ENCODE measurements around the gene ANKRD27. TPM values are rescaled to one million over a fixed set of nuclear protein-coding genes. Genes with fewer than 3 reads are reported as not detected.
"Not testable (repeated sequence)": the region's sequence is repeated elsewhere in the genome, so short reads cannot be mapped to it uniquely, and the experiment has no call there.

Gene ANKRD27
- total RNA-seq, 5 donors from 2014 or later (not counting 1 experiment from before 2014, with no cell fraction given): 32.1 to 49.7 (median 42.7) TPM

DNA sequence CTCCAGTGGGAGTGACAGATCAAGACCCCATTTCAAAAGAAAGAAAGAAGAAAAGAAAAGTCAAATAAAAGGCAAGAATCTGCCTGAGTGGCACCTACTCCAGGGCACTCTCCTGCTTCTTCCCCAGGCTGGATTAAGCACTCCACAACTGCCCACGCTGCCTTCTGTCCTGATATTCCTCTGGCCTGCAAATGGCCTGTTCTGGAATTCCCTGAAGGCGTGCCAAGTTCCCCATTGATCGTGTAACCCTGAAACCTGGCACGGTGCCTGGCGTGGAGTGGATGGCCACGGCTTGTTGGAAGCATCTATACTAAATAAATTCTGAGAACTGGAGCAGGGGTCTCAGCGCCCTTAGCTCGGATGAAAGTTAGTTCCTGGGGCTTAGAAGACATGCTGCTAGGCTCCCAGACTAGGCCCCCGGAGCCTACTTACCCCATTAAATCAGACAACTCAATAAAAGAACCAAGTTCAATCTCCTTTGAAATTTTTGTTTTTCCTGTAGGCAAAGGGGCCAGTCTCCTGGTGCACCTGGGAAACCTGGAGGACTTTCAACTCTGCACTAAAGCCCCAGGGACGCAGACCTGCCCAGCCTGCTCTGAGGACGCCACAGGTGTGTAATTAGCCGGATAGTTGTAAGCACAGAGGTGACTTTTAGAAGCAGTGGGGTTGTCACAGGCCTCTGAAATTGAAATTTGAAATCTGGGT lies 21.9 kb downstream of the ANKRD27 start:
- H3K36me3 ChIP-seq (ENCODE audit: control insufficient read depth in 2 of 2, extremely low read depth in 1 of 2, insufficient read depth in 1 of 2, low read length in 1 of 2): peaks cover 0 to 37% of the 10 kb centered on the region in 2 donors
- DNase-seq (no peak), ATAC-seq (replicated peaks in 1 of 4) (no peak)
- POLR2A ChIA-PET: no interaction called here
- Mint-ChIP-seq H3K27ac (no peak overlapping the region), H3K9me3 (no peaks in the 10 kb centered on the region), H3K27me3 (no peaks in the 10 kb centered on the region), H3K36me3 (peaks cover 27% of the 10 kb centered on the region), H3K4me3 (no peak overlapping the region), H3K4me1 (no peaks in the 10 kb centered on the region)
- no peaks in the 10 kb centered on the region for H3K27me3 ChIP-seq (replicated peaks in 1 of 2; ENCODE audit: control insufficient read depth in 2 of 2, extremely low read depth in 1 of 2, insufficient read depth in 2 of 2, low read length in 1 of 2)
- H3K27ac ChIP-seq (ENCODE audit: low read length): no peak overlapping the region
- CTCF ChIA-PET: no interaction called here
- H3K4me3 ChIP-seq (ENCODE audit: control insufficient read depth in 1 of 2, extremely low read depth in 1 of 2, low read length in 1 of 2): no peak overlapping the region
- H3K4me1 ChIP-seq (ENCODE audit: control insufficient read depth in 1 of 2, extremely low read depth in 1 of 2, insufficient read depth in 2 of 2, low read length in 2 of 2): no peaks in the 10 kb centered on the region
- 96% methylated on average over 12 of the region's 12 CpGs for WGBS (ENCODE audit: insufficient coverage)
- H3K9me3 ChIP-seq: no peaks in the 10 kb centered on the region

DNA sequence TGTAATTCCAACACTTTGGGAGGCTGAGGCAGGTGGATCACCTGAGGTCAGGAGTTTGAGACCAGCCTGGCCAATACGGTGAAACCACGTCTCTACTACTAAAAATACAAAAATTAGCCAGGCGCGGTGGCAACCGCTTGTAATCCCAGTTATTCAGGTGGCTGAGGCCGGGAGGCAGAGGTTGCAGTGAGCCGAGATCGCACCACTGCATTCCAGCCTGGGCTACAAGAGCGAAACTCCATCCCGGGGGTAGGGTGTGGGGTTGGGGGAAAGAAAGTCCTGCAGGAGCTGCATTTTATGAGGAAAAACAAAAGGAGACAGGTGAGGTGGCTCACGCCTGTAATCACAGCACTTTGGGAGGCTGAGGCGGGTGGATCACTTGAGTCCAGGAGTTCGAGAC lies 22.6 kb downstream of the ANKRD27 start:
- H3K27ac Mint-ChIP-seq; H3K4me3 Mint-ChIP-seq; H3K4me1 Mint-ChIP-seq; H3K27me3 Mint-ChIP-seq; H3K27ac ChIP-seq (ENCODE audit: low read length); DNase-seq; ATAC-seq (replicated peaks in 1 of 4); H3K9me3 ChIP-seq; H3K9me3 Mint-ChIP-seq; CTCF ChIA-PET; H3K27me3 ChIP-seq (replicated peaks in 1 of 2; ENCODE audit: control insufficient read depth in 2 of 2, extremely low read depth in 1 of 2, insufficient read depth in 2 of 2, low read length in 1 of 2); H3K4me3 ChIP-seq (ENCODE audit: control insufficient read depth in 1 of 2, extremely low read depth in 1 of 2, low read length in 1 of 2); H3K4me1 ChIP-seq (ENCODE audit: control insufficient read depth in 1 of 2, extremely low read depth in 1 of 2, insufficient read depth in 2 of 2, low read length in 2 of 2): not testable (repeated sequence)
- peaks cover 0 to 37% of the 10 kb centered on the region in 2 donors for H3K36me3 ChIP-seq (ENCODE audit: control insufficient read depth in 2 of 2, extremely low read depth in 1 of 2, insufficient read depth in 1 of 2, low read length in 1 of 2)
- POLR2A ChIA-PET: interaction anchor here in 1 of 2 donors (0.5 kb wide), 1 partner anchor 168 kb away, joined by 5 read pairs; no protein-coding TSS in a partner anchor
- peaks cover 33% of the 10 kb centered on the region for H3K36me3 Mint-ChIP-seq
- WGBS (ENCODE audit: insufficient coverage): 97% methylated on average over 10 of the region's 13 CpGs

DNA sequence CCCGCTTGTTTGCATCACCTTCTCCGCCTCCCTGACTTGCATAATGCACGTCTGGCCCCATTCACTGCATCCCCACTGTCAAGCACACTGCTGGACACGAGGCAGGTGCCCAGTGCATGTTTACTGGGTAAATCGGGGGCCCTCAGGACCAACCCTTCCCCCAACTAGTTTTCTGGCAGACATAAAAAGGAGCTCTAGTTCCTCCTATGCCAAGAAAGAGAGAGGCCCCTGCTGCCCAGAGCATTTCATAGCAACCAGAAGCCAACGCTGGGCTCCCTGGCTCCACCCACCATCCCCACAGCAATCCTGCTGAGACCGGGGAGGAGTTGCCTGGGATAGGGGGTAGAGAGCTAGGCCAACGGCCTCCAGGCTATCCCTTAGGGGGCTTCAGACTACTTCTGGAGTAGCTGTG lies 23.2 kb downstream of the ANKRD27 start:
- peaks cover 0 to 5% of the 10 kb centered on the region in 2 experiments for H3K4me1 ChIP-seq (ENCODE audit: control insufficient read depth in 1 of 2, extremely low read depth in 1 of 2, insufficient read depth in 2 of 2, low read length in 2 of 2)
- H3K27me3 Mint-ChIP-seq: no peaks in the 10 kb centered on the region
- no peaks in the 10 kb centered on the region for H3K27me3 ChIP-seq (replicated peaks in 1 of 2; ENCODE audit: control insufficient read depth in 2 of 2, extremely low read depth in 1 of 2, insufficient read depth in 2 of 2, low read length in 1 of 2)
- ChIA-PET CTCF (interaction anchor here in 1 of 2 donors (0.6 kb wide), 1 partner anchor 22 kb away, joined by 7 read pairs; no protein-coding TSS in a partner anchor), POLR2A (interaction anchor here in 1 of 2 donors (0.5 kb wide), 1 partner anchor 168 kb away, joined by 5 read pairs; no protein-coding TSS in a partner anchor)
- peaks cover 0 to 39% of the 10 kb centered on the region in 2 donors for H3K36me3 ChIP-seq (ENCODE audit: control insufficient read depth in 2 of 2, extremely low read depth in 1 of 2, insufficient read depth in 1 of 2, low read length in 1 of 2)
- H3K4me3 Mint-ChIP-seq: no peak overlapping the region
- DNase-seq (no peak), ATAC-seq (replicated peaks in 1 of 4) (no peak)
- H3K27ac ChIP-seq (ENCODE audit: low read length): no peak overlapping the region
- no peaks in the 10 kb centered on the region for H3K9me3 Mint-ChIP-seq
- H3K4me3 ChIP-seq (ENCODE audit: control insufficient read depth in 1 of 2, extremely low read depth in 1 of 2, low read length in 1 of 2): no peak overlapping the region
- WGBS (ENCODE audit: insufficient coverage): 91% methylated on average over 4 of the region's 8 CpGs
- peaks cover 34% of the 10 kb centered on the region for H3K36me3 Mint-ChIP-seq
- H3K9me3 ChIP-seq: no peaks in the 10 kb centered on the region
- peaks cover under 1 to 11% (median 8%) of the 10 kb centered on the region in 3 donors for H3K4me1 Mint-ChIP-seq
- no peak overlapping the region for H3K27ac Mint-ChIP-seq

DNA sequence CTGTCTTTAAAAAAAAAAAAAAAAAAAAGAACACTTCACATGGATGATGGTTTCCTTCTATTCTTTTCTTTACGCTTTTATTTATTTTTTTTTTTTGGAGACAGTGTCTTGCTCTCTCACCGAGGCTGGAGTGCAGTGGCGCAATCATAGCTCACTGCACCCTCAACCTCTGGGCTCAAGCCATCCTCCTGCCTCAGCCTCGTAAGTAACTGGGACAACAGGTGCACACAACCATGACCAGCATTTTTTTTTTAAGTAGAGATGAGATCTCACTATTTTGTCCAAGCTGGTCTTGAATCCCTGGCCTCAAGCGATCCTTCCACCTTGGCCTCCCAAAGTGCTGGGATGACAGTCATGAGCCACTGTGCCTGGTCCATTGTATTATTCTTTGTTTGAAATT lies 24.3 kb downstream of the ANKRD27 start:
- DNase-seq: no peak
- Mint-ChIP-seq H3K9me3 (no peaks in the 10 kb centered on the region), H3K36me3 (peaks cover 27% of the 10 kb centered on the region), H3K4me3 (no peak overlapping the region), H3K4me1 (peaks cover 2 to 11% (median 9%) of the 10 kb centered on the region in 3 donors), H3K27ac (no peak overlapping the region), H3K27me3 (no peaks in the 10 kb centered on the region)
- ChIA-PET CTCF (no interaction called here), POLR2A (no interaction called here)
- Histone ChIP-seq H3K27ac (ENCODE audit: low read length) (no peak overlapping the region), H3K27me3 (replicated peaks in 1 of 2; ENCODE audit: control insufficient read depth in 2 of 2, extremely low read depth in 1 of 2, insufficient read depth in 2 of 2, low read length in 1 of 2) (no peaks in the 10 kb centered on the region), H3K4me1 (ENCODE audit: control insufficient read depth in 1 of 2, extremely low read depth in 1 of 2, insufficient read depth in 2 of 2, low read length in 2 of 2) (peaks cover 0 to 5% of the 10 kb centered on the region in 2 experiments), H3K9me3 (no peaks in the 10 kb centered on the region), H3K4me3 (ENCODE audit: control insufficient read depth in 1 of 2, extremely low read depth in 1 of 2, low read length in 1 of 2) (no peak overlapping the region), H3K36me3 (ENCODE audit: control insufficient read depth in 2 of 2, extremely low read depth in 1 of 2, insufficient read depth in 1 of 2, low read length in 1 of 2) (peaks cover 0 to 44% of the 10 kb centered on the region in 2 donors)
- WGBS (ENCODE audit: insufficient coverage): 80% methylated on average over 1 of the region's 5 CpGs
- no peak for ATAC-seq (replicated peaks in 1 of 4)

DNA sequence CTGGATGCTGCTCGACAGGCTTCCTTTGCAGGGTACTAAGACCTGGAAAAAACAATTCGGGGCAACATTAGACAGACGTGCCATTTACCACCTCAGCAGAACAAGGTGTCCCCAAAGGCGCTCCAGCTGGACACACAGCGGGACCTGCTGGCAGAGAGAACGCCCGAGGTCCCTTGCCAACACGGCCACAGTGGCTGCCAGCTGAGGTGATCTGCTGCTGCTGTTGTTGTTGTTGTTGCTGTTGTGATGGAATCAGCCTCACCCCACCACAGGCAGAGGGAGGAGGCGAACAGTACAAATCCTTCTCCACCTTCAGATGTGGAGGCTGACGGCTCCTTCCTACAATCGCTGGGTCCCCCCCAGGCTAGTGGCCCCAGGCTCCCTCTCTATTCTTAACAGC lies 25.2 kb downstream of the ANKRD27 start:
- ChIA-PET POLR2A (no interaction called here), CTCF (no interaction called here)
- H3K4me1 ChIP-seq (ENCODE audit: control insufficient read depth in 1 of 2, extremely low read depth in 1 of 2, insufficient read depth in 2 of 2, low read length in 2 of 2): peaks cover 0 to 5% of the 10 kb centered on the region in 2 experiments
- H3K9me3 ChIP-seq: no peaks in the 10 kb centered on the region
- no peak overlapping the region for H3K4me3 Mint-ChIP-seq
- H3K27ac Mint-ChIP-seq: no peak overlapping the region
- DNase-seq (no peak), ATAC-seq (replicated peaks in 1 of 4) (no peak)
- no peaks in the 10 kb centered on the region for H3K27me3 ChIP-seq (replicated peaks in 1 of 2; ENCODE audit: control insufficient read depth in 2 of 2, extremely low read depth in 1 of 2, insufficient read depth in 2 of 2, low read length in 1 of 2)
- H3K4me1 Mint-ChIP-seq: peaks cover 2 to 11% (median 9%) of the 10 kb centered on the region in 3 donors
- H3K36me3 Mint-ChIP-seq: peaks cover 27% of the 10 kb centered on the region
- H3K27ac ChIP-seq (ENCODE audit: low read length): no peak overlapping the region
- no peaks in the 10 kb centered on the region for H3K27me3 Mint-ChIP-seq
- no peaks in the 10 kb centered on the region for H3K9me3 Mint-ChIP-seq
- peaks cover 0 to 37% of the 10 kb centered on the region in 2 donors for H3K36me3 ChIP-seq (ENCODE audit: control insufficient read depth in 2 of 2, extremely low read depth in 1 of 2, insufficient read depth in 1 of 2, low read length in 1 of 2)
- 100% methylated on average over 1 of the region's 11 CpGs for WGBS (ENCODE audit: insufficient coverage)
- H3K4me3 ChIP-seq (ENCODE audit: control insufficient read depth in 1 of 2, extremely low read depth in 1 of 2, low read length in 1 of 2): no peak overlapping the region

DNA sequence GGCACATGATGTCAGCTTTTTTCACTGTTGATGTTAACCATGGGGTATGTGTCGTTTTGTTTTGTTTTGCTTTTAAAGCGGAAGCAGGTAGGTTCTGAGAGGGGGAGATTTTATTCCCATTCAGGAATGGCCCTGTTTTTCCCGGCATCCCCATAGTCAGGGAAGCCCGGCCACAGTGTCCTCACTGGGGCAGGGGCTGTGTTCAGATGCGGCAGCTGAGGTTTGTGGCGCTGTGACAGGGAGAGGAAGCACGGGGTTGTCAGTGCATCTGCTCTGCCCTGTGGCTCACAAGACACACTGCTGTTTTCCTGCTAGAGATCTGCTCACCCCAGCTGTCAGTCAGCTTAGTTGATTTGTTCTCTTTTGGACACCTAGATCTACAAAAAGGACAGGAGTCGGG lies 27.6 kb downstream of the ANKRD27 start:
- Mint-ChIP-seq H3K36me3 (peaks cover 32% of the 10 kb centered on the region), H3K4me1 (peaks cover 23 to 31% (median 29%) of the 10 kb centered on the region in 3 donors), H3K27ac (no peak overlapping the region), H3K9me3 (no peaks in the 10 kb centered on the region), H3K27me3 (no peaks in the 10 kb centered on the region), H3K4me3 (no peak overlapping the region)
- H3K9me3 ChIP-seq: no peaks in the 10 kb centered on the region
- no peak overlapping the region for H3K27ac ChIP-seq (ENCODE audit: low read length)
- peaks cover 0 to 40% of the 10 kb centered on the region in 2 donors for H3K36me3 ChIP-seq (ENCODE audit: control insufficient read depth in 2 of 2, extremely low read depth in 1 of 2, insufficient read depth in 1 of 2, low read length in 1 of 2)
- H3K27me3 ChIP-seq (replicated peaks in 1 of 2; ENCODE audit: control insufficient read depth in 2 of 2, extremely low read depth in 1 of 2, insufficient read depth in 2 of 2, low read length in 1 of 2): no peaks in the 10 kb centered on the region
- ChIA-PET POLR2A (no interaction called here), CTCF (no interaction called here)
- ATAC-seq (replicated peaks in 1 of 4): no peak
- no peak overlapping the region for H3K4me3 ChIP-seq (ENCODE audit: control insufficient read depth in 1 of 2, extremely low read depth in 1 of 2, low read length in 1 of 2)
- no peak for DNase-seq
- H3K4me1 ChIP-seq (ENCODE audit: control insufficient read depth in 1 of 2, extremely low read depth in 1 of 2, insufficient read depth in 2 of 2, low read length in 2 of 2): peaks cover 6 to 26% of the 10 kb centered on the region in 2 experiments
- WGBS (ENCODE audit: insufficient coverage): 73% methylated on average over 4 of the region's 8 CpGs
